Measurements from ENCODE around the gene EML4. TPM values are rescaled to one million over a fixed set of nuclear protein-coding genes. Genes with fewer than 3 reads are reported as not detected.
"Not testable (repeated sequence)": the region's sequence is repeated elsewhere in the genome, so short reads cannot be mapped to it uniquely, and the experiment has no call there.

Gene EML4
- total RNA-seq, 3 donors from 2014 or later = 19.4 to 68.5 (median 36.7) TPM

DNA sequence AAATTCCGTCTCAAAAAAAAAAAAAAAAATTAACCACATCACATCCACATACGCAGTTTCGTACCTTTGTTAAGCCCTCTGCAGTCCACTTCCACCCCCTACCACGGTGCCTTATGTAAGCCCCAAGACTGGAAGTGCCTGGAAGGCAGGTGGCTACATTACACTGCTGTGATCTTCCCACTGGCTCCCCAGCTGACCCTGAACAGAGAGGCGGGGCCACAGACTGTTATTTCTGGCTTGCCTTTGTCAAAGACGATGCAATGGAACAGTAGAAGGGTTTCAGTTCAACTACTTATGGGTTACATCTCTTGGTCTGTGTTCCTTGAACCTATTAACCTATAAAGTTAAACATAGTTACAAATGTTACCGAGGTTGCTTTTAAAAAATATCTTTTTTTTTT, 207.6 kb downstream of the EML4 start:
- no peak for DNase-seq (ENCODE audit: low spot score in 2 of 2)
- Histone ChIP-seq H3K27me3 (no peaks in the 10 kb centered on the region), H3K9me3 (no peaks in the 10 kb centered on the region), H3K36me3 (no peaks in the 10 kb centered on the region), H3K4me1 (no peaks in the 10 kb centered on the region), H3K4me3 (no peak overlapping the region), H3K27ac (no peak overlapping the region)
- TF ChIP-seq, protein P1, sequence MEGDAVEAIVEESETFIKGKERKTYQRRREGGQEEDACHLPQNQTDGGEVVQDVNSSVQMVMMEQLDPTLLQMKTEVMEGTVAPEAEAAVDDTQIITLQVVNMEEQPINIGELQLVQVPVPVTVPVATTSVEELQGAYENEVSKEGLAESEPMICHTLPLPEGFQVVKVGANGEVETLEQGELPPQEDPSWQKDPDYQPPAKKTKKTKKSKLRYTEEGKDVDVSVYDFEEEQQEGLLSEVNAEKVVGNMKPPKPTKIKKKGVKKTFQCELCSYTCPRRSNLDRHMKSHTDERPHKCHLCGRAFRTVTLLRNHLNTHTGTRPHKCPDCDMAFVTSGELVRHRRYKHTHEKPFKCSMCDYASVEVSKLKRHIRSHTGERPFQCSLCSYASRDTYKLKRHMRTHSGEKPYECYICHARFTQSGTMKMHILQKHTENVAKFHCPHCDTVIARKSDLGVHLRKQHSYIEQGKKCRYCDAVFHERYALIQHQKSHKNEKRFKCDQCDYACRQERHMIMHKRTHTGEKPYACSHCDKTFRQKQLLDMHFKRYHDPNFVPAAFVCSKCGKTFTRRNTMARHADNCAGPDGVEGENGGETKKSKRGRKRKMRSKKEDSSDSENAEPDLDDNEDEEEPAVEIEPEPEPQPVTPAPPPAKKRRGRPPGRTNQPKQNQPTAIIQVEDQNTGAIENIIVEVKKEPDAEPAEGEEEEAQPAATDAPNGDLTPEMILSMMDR (IDR thresholded peaks at IDR 0.05) = no peak
- TF ChIP-seq POLR2A (IDR thresholded peaks at IDR 0.05) = no peak
- TF ChIP-seq POLR2AphosphoS5 (IDR thresholded peaks at IDR 0.05) = no peak
- intact Hi-C loops (cut with DNase I; ENCODE audit: low total_unique reads) = no loop called here

DNA sequence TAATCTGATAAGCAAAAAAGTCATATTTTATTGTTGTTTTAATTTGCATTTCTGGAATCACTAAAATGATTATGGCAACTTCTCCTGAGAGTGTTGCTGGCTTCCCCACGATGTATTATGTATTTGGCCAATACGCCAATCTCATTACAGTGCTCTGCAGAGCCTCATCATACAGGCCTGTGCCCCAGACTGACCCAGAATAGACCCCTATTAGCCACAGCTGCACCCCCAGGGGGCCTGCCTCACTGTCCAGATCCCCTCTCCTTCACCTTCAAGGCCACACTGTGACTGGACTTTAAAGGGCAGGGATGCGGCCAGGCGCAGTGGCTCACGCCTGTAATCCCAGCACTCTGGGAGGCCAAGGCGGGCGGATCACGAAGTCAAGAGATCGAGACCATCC, 209.3 kb downstream of the EML4 start:
- no peak for DNase-seq (ENCODE audit: low spot score in 2 of 2)
- Histone ChIP-seq H3K36me3 (no peaks in the 10 kb centered on the region), H3K4me1 (no peaks in the 10 kb centered on the region), H3K4me3 (no peak overlapping the region), H3K9me3 (no peaks in the 10 kb centered on the region), H3K27me3 (no peaks in the 10 kb centered on the region), H3K27ac (no peak overlapping the region)
- TF ChIP-seq POLR2A (IDR thresholded peaks at IDR 0.05) = no peak
- TF ChIP-seq, protein P1 (IDR thresholded peaks at IDR 0.05) = no peak
- intact Hi-C loops (cut with DNase I; ENCODE audit: low total_unique reads) = no loop called here

DNA sequence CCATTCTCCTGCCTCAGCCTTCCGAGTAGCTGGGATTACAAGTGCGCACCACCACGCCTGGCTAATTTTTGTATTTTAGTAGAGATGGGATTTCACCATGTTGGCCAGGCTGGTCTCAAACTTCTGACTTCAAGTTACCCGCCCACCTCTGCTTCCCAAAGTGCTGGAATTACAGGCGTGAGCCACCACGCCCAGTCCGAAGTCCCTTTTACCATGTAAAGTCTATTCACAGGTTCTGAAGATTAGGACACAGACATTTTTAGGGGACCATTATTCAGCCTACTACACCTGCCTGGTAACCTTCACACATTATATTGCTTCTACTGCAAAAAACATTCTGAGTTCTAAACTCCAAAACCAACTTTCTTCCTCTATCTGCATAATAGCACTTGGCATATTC, 210.9 kb downstream of the EML4 start:
- H3K9me3 ChIP-seq; H3K4me3 ChIP-seq; intact Hi-C loops (cut with DNase I; ENCODE audit: low total_unique reads); H3K27me3 ChIP-seq; H3K36me3 ChIP-seq; H3K4me1 ChIP-seq; DNase-seq (ENCODE audit: low spot score in 2 of 2); H3K27ac ChIP-seq: not testable (repeated sequence)

DNA sequence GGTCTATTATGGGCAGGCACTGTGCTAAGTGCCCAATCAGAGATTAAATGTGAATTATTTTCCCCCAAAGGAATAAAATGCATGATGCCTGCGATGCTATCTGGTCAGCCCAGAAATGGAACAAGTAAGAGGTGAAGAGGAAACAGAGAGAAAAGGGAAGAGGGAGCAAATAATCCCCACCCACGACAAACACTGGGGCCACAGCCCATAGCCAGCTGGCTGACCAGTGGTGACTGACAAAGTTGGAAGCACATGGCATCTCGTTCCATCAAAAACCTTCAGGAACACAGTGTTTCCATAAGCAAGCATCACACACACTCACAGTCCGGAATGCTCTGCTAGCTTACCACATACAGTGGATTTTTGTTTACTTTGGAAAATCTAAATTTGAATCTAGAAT, 213.0 kb downstream of the EML4 start:
- intact Hi-C loops (cut with DNase I; ENCODE audit: low total_unique reads) = no loop called here
- no peak for TF ChIP-seq POLR2AphosphoS5 (IDR thresholded peaks at IDR 0.05)
- TF ChIP-seq, protein P1 (IDR thresholded peaks at IDR 0.05) = no peak
- no peak for TF ChIP-seq POLR2A (IDR thresholded peaks at IDR 0.05)
- DNase-seq (ENCODE audit: low spot score in 2 of 2) = no peak
- H3K27me3 ChIP-seq = no peaks in the 10 kb centered on the region
- H3K9me3 ChIP-seq = no peaks in the 10 kb centered on the region
- H3K4me1 ChIP-seq = no peaks in the 10 kb centered on the region
- no peaks in the 10 kb centered on the region for H3K36me3 ChIP-seq
- H3K27ac ChIP-seq = no peak overlapping the region
- H3K4me3 ChIP-seq = no peak overlapping the region

Other genes with a start within 250 kb of the EML4 start
- 100 to 1,000 TPM in 1 of 3 donors, 10 to 100 TPM in 2; 19.3 to 131 (median 95.4) TPM for gene PKDCC, start 121.3 kb upstream of the EML4 start, total RNA-seq
- 100 to 1,000 TPM; 142 to 161 (median 149) TPM for gene COX7A2L, start 191.9 kb downstream of the EML4 start, total RNA-seq